Activated CD4-positive, CD25-positive, alpha-beta regulatory T cell treated with anti-CD3 and anti-CD28 coated beads, Interleukin-2, amount 50 U/mL, for 16 hours (primary cell): ENCODE results near the gene SAMD4A.

Source experiments
- DNase-seq: peaks from one replicate; pipeline ENCODE4 v3.0.0-alpha.2; 2020; ENCODE audit warnings: low read depth, low spot score

The SAMD4A gene

GRCh38 chr14:54566410-54567223, at the start of gene SAMD4A:
SAMD4A (plus strand) TSS chr14:54567128; CDS start chr14:54567917, 789 bp downstream.
- DNase-seq: peak; percentile 12

GRCh38 chr14:54524410-54524809, 42.5 kb upstream of the SAMD4A start:
- no peak for DNase-seq

GRCh38 chr14:54528973-54529372, 38.0 kb upstream of the SAMD4A start:
- DNase-seq: no peak

GRCh38 chr14:54529811-54530210, 37.1 kb upstream of the SAMD4A start:
- DNase-seq: no peak

GRCh38 chr14:54532111-54533012, 34.6 kb upstream of the SAMD4A start:
- DNase-seq: no peak

- no peak for DNase-seq
Observed at GRCh38 chr14:54533100-54533499, 33.8 kb upstream of the SAMD4A start.

GRCh38 chr14:54535126-54535525, 31.8 kb upstream of the SAMD4A start:
- DNase-seq: no peak

- DNase-seq: no peak
Observed at GRCh38 chr14:54535646-54536045, 31.3 kb upstream of the SAMD4A start.

GRCh38 chr14:54537651-54538050, 29.3 kb upstream of the SAMD4A start:
- DNase-seq: no peak

GRCh38 chr14:54538055-54538454, 28.9 kb upstream of the SAMD4A start:
- DNase-seq: no peak

GRCh38 chr14:54547583-54547982, 19.3 kb upstream of the SAMD4A start:
- DNase-seq: no peak

GRCh38 chr14:54548491-54548890, 18.4 kb upstream of the SAMD4A start:
- no peak for DNase-seq

GRCh38 chr14:54549862-54550261, 17.1 kb upstream of the SAMD4A start:
- no peak for DNase-seq

GRCh38 chr14:54550514-54550913, 16.4 kb upstream of the SAMD4A start:
- no peak for DNase-seq

- no peak for DNase-seq
Observed at GRCh38 chr14:54554401-54554800, 12.5 kb upstream of the SAMD4A start.

- DNase-seq: no peak
Observed at GRCh38 chr14:54555651-54556050, 11.3 kb upstream of the SAMD4A start.

GRCh38 chr14:54556535-54556934, 10.4 kb upstream of the SAMD4A start:
- no peak for DNase-seq

- DNase-seq: no peak
Observed at GRCh38 chr14:54562334-54562733, 4.6 kb upstream of the SAMD4A start.

- DNase-seq: no peak
Observed at GRCh38 chr14:54564071-54564867, 2.7 kb upstream of the SAMD4A start.

GRCh38 chr14:54564868-54565784, 1.8 kb upstream of the SAMD4A start:
- peak; percentile 25 for DNase-seq
